Measurements from ENCODE around the gene SCUBE1.

DNA sequence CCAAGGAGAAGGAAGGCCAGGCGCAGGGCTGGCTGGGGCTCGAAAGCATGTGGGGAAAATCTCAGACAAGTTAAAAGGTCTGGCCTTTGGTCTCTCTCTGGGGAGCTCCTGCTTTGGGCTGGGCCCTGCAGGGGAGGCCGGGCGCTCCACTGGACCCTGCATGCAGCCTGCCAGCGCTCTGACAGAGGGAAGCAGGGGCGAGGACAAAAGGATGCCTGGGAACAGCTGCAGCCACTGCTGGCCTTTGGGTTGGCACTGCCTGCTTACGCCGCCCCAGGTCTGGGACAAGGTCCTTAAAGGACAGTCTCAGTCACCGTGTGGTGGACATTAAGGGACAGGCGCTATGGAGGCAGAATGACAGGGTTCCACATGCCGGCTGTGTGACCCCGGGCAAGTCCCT is 99.8 kb downstream of the SCUBE1 start:
- TF ChIP-seq POLR2AphosphoS5 (IDR thresholded peaks at IDR 0.05; ENCODE audit: low read depth, low read length) (no peak), ASH2L (IDR thresholded peaks at IDR 0.05; ENCODE audit: low read length) (no peak), HDAC6 (IDR thresholded peaks at IDR 0.05; ENCODE audit: low read depth, low read length) (no peak), POLR2A (IDR thresholded peaks at IDR 0.05; ENCODE audit: control extremely low read depth in 1 of 2, low read depth in 2 of 2, low read length in 2 of 2) (no peak), RBBP5 (IDR thresholded peaks at IDR 0.05; ENCODE audit: borderline replicate concordance, low read depth, low read length) (no peak)
- TF ChIP-seq, protein P1, sequence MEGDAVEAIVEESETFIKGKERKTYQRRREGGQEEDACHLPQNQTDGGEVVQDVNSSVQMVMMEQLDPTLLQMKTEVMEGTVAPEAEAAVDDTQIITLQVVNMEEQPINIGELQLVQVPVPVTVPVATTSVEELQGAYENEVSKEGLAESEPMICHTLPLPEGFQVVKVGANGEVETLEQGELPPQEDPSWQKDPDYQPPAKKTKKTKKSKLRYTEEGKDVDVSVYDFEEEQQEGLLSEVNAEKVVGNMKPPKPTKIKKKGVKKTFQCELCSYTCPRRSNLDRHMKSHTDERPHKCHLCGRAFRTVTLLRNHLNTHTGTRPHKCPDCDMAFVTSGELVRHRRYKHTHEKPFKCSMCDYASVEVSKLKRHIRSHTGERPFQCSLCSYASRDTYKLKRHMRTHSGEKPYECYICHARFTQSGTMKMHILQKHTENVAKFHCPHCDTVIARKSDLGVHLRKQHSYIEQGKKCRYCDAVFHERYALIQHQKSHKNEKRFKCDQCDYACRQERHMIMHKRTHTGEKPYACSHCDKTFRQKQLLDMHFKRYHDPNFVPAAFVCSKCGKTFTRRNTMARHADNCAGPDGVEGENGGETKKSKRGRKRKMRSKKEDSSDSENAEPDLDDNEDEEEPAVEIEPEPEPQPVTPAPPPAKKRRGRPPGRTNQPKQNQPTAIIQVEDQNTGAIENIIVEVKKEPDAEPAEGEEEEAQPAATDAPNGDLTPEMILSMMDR (IDR thresholded peaks at IDR 0.05; ENCODE audit: control extremely low read depth in 1 of 3, insufficient read depth in 1 of 3, low read depth in 1 of 3, low read length in 3 of 3): no peak
